ENCODE data around the gene HADH. TPM values are rescaled to one million over a fixed set of nuclear protein-coding genes. Genes with fewer than 3 reads are reported as not detected.

HADH gene
- polyA plus RNA-seq, 1 of the 3 experiments (the other 2 are of a cell fraction) = 19.4 TPM

DNA sequence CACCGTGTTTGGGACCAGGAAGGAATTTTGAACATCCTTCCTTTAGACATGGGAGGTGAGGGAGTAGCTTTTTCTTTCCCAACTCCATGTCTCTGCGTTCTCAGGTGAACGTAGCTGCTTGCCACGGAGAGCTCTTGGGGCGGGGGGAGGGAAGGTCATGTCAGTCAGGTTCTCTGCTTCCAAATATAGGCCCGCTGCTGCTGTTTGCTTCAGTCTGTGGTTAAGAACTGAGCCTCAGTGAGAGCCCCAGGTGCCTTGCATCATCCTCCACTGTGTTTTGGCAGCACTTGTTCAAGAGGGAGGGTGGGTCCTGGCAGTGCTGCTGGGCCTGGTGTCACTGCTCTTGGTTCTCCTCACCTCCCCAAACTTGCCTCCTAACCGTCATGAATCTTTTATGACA, 46.5 kb downstream of the HADH start:
- Histone ChIP-seq H4K20me1 (ENCODE audit: insufficient read depth) (no peaks in the 10 kb centered on the region), H3K4me3 (ENCODE audit: low read depth in 2 of 2, low read length in 1 of 2) (no peak overlapping the region), H3K27me3 (ENCODE audit: insufficient read depth) (no peaks in the 10 kb centered on the region), H3K4me2 (no peak overlapping the region), H3F3A (replicated peaks; ENCODE audit: insufficient read depth) (no peaks in the 10 kb centered on the region), H3K79me2 (ENCODE audit: insufficient read depth) (no peaks in the 10 kb centered on the region), H3K36me3 (replicated peaks in 1 of 2; ENCODE audit: control insufficient read depth in 1 of 2, insufficient read depth in 2 of 2, low read length in 1 of 2) (peaks cover 0 to 21% of the 10 kb centered on the region in 2 experiments), H3K9ac (no peak overlapping the region), H3K4me1 (ENCODE audit: control insufficient read depth in 1 of 2, insufficient read depth in 2 of 2, low read depth in 1 of 2, low read length in 1 of 2) (no peaks in the 10 kb centered on the region), H3K9me2 (no peaks in the 10 kb centered on the region), H3K9me3 (no peaks in the 10 kb centered on the region), H2AFZ (ENCODE audit: low read depth) (no peak overlapping the region), H3K27ac (ENCODE audit: low read depth in 2 of 2, low read length in 1 of 2) (no peak overlapping the region)
- ChIA-PET CTCF (interaction anchor here (10.9 kb wide), 1 partner anchor 17 kb away, joined by 89 read pairs; no protein-coding TSS in a partner anchor), POLR2A (no interaction called here)
- DNase-seq = no peak
- TF ChIP-seq CHD2 (IDR thresholded peaks at IDR 0.05; ENCODE audit: low read length, partially characterized antibody) (no peak), EZH2phosphoT487 (IDR thresholded peaks at IDR 0.05; ENCODE audit: borderline replicate concordance, low read depth) (no peak), YY1 (IDR thresholded peaks at IDR 0.05; ENCODE audit: low read depth) (no peak), TAF1 (IDR thresholded peaks at IDR 0.05; ENCODE audit: borderline replicate concordance, low read depth, low read length) (no peak), TEAD4 (IDR thresholded peaks at IDR 0.05; ENCODE audit: borderline replicate concordance, insufficient read depth) (no peak)
- 95% methylated on average over 7 of the region's 7 CpGs for WGBS (ENCODE audit: low lambda C conversion rate)

DNA sequence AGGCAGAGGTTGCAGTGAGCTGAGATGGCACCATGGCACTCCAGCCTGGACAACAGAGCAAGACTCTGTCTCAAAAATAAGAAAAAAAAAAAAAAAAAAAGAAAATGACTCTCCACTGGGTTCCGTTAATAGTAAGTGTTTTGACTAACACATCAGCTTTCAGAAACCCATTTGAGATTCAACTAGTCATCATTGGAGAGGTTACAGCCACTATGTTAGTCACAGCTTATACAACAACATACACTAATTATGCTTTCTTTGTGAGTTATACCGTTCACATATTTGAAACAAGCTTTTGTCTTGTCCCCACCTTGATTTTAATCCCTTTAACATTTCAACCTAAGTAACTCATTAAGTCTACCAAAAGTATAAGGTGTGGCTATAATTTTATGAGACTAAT, 48.2 kb downstream of the HADH start:
- ChIA-PET POLR2A (no interaction called here), CTCF (interaction anchor here (0.6 to 1.3 kb wide), 2 partner anchors 19 to 1549 kb away, joined by 3 to 8 read pairs; no protein-coding TSS in a partner anchor)
- Histone ChIP-seq H3K9me2 (no peaks in the 10 kb centered on the region), H3K4me2 (no peak overlapping the region), H3K4me3 (ENCODE audit: low read depth in 2 of 2, low read length in 1 of 2) (no peak overlapping the region), H3F3A (replicated peaks; ENCODE audit: insufficient read depth) (no peaks in the 10 kb centered on the region), H3K9ac (no peak overlapping the region), H3K79me2 (ENCODE audit: insufficient read depth) (no peaks in the 10 kb centered on the region), H3K4me1 (ENCODE audit: control insufficient read depth in 1 of 2, insufficient read depth in 2 of 2, low read depth in 1 of 2, low read length in 1 of 2) (no peaks in the 10 kb centered on the region), H3K27me3 (ENCODE audit: insufficient read depth) (no peaks in the 10 kb centered on the region), H3K27ac (ENCODE audit: low read depth in 2 of 2, low read length in 1 of 2) (no peak overlapping the region), H3K36me3 (replicated peaks in 1 of 2; ENCODE audit: control insufficient read depth in 1 of 2, insufficient read depth in 2 of 2, low read length in 1 of 2) (peaks cover 0 to 18% of the 10 kb centered on the region in 2 experiments), H3K9me3 (no peaks in the 10 kb centered on the region), H2AFZ (ENCODE audit: low read depth) (no peak overlapping the region), H4K20me1 (ENCODE audit: insufficient read depth) (no peaks in the 10 kb centered on the region)
- whole genome bisulfite sequencing (ENCODE audit: low lambda C conversion rate) = 84% methylated on average over 2 of the region's 2 CpGs
- TF ChIP-seq JUND (IDR thresholded peaks at IDR 0.05) (no peak), ELF1 (IDR thresholded peaks at IDR 0.05) (no peak), TAF1 (IDR thresholded peaks at IDR 0.05; ENCODE audit: borderline replicate concordance, low read depth, low read length) (no peak), NRF1 (IDR thresholded peaks at IDR 0.05; ENCODE audit: low read depth, low read length) (no peak), RXRA (IDR thresholded peaks at IDR 0.05; ENCODE audit: borderline replicate concordance, low read depth) (no peak), TEAD4 (IDR thresholded peaks at IDR 0.05; ENCODE audit: borderline replicate concordance, insufficient read depth) (no peak), FOXM1 (IDR thresholded peaks at IDR 0.05; ENCODE audit: low read depth) (no peak), RFX5 (IDR thresholded peaks at IDR 0.05; ENCODE audit: low read length) (no peak), FOSL2 (IDR thresholded peaks at IDR 0.05; ENCODE audit: borderline replicate concordance, low read depth) (no peak), RAD21 (IDR thresholded peaks at IDR 0.05; ENCODE audit: low read length) (no peak), FOXJ3 (CRISPR knock-in tag; IDR thresholded peaks at IDR 0.05) (no peak)
- TF ChIP-seq, protein P1, sequence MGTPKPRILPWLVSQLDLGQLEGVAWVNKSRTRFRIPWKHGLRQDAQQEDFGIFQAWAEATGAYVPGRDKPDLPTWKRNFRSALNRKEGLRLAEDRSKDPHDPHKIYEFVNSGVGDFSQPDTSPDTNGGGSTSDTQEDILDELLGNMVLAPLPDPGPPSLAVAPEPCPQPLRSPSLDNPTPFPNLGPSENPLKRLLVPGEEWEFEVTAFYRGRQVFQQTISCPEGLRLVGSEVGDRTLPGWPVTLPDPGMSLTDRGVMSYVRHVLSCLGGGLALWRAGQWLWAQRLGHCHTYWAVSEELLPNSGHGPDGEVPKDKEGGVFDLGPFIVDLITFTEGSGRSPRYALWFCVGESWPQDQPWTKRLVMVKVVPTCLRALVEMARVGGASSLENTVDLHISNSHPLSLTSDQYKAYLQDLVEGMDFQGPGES (IDR thresholded peaks at IDR 0.05; ENCODE audit: low read depth, low read length) = no peak
- TF ChIP-seq, protein P2, sequence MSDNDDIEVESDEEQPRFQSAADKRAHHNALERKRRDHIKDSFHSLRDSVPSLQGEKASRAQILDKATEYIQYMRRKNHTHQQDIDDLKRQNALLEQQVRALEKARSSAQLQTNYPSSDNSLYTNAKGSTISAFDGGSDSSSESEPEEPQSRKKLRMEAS (IDR thresholded peaks at IDR 0.05; ENCODE audit: low read depth) = no peak
- TF ChIP-seq, protein P3, sequence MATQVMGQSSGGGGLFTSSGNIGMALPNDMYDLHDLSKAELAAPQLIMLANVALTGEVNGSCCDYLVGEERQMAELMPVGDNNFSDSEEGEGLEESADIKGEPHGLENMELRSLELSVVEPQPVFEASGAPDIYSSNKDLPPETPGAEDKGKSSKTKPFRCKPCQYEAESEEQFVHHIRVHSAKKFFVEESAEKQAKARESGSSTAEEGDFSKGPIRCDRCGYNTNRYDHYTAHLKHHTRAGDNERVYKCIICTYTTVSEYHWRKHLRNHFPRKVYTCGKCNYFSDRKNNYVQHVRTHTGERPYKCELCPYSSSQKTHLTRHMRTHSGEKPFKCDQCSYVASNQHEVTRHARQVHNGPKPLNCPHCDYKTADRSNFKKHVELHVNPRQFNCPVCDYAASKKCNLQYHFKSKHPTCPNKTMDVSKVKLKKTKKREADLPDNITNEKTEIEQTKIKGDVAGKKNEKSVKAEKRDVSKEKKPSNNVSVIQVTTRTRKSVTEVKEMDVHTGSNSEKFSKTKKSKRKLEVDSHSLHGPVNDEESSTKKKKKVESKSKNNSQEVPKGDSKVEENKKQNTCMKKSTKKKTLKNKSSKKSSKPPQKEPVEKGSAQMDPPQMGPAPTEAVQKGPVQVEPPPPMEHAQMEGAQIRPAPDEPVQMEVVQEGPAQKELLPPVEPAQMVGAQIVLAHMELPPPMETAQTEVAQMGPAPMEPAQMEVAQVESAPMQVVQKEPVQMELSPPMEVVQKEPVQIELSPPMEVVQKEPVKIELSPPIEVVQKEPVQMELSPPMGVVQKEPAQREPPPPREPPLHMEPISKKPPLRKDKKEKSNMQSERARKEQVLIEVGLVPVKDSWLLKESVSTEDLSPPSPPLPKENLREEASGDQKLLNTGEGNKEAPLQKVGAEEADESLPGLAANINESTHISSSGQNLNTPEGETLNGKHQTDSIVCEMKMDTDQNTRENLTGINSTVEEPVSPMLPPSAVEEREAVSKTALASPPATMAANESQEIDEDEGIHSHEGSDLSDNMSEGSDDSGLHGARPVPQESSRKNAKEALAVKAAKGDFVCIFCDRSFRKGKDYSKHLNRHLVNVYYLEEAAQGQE (IDR thresholded peaks at IDR 0.05; ENCODE audit: low read depth, low read length) = no peak
- TF ChIP-seq, protein P4, sequence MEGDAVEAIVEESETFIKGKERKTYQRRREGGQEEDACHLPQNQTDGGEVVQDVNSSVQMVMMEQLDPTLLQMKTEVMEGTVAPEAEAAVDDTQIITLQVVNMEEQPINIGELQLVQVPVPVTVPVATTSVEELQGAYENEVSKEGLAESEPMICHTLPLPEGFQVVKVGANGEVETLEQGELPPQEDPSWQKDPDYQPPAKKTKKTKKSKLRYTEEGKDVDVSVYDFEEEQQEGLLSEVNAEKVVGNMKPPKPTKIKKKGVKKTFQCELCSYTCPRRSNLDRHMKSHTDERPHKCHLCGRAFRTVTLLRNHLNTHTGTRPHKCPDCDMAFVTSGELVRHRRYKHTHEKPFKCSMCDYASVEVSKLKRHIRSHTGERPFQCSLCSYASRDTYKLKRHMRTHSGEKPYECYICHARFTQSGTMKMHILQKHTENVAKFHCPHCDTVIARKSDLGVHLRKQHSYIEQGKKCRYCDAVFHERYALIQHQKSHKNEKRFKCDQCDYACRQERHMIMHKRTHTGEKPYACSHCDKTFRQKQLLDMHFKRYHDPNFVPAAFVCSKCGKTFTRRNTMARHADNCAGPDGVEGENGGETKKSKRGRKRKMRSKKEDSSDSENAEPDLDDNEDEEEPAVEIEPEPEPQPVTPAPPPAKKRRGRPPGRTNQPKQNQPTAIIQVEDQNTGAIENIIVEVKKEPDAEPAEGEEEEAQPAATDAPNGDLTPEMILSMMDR (IDR thresholded peaks at IDR 0.05) = no peak
- DNase-seq = no peak

Data from SK-N-SH (cell line).